Type B pancreatic cell (in vitro differentiated cells): ENCODE results near the gene UBXN2A. TPM values are rescaled to one million over a fixed set of nuclear protein-coding genes. Genes with fewer than 3 reads are reported as not detected.

Experiments
- DNase-seq: peaks from one replicate; pipeline ENCODE4 v3.0.0; 2021; ENCODE audit warnings: mixed read lengths; ENCODE audit not compliant: unreplicated experiment; ENCODE audit errors: extremely low spot score
- H3K27ac Mint-ChIP-seq: 2 replicates; pipeline ENCODE4 v1.8.0; 2021; ENCODE audit warnings: mild to moderate bottlenecking, mixed read lengths
- H3K27me3 Mint-ChIP-seq: 2 replicates; pipeline ENCODE4 v1.8.0; 2021; ENCODE audit warnings: mixed read lengths
- H3K36me3 Mint-ChIP-seq: 2 replicates; pipeline ENCODE4 v1.8.0; 2021; ENCODE audit warnings: mixed read lengths
- H3K4me1 Mint-ChIP-seq: one replicate; pipeline ENCODE4 v1.8.0; 2021; ENCODE audit warnings: mixed read lengths; ENCODE audit not compliant: unreplicated experiment
- H3K4me3 Mint-ChIP-seq: 2 replicates; pipeline ENCODE4 v1.8.0; 2021; ENCODE audit warnings: mild to moderate bottlenecking, mixed read lengths
- H3K9me3 Mint-ChIP-seq: 2 replicates; pipeline ENCODE4 v1.8.0; 2021; ENCODE audit warnings: mixed read lengths
- total RNA-seq: library from RNA; stranded (reverse); gene quantifications from 2 replicates; pipeline ENCODE4 v1.2.1, GENCODE V29; 2021; ENCODE audit warnings: low replicate concordance
- TF ChIP-seq, protein P1 (sequence below): fragments of 200-600 bp; sonication (generic); conservative IDR thresholded peaks from 2 replicates; pipeline ENCODE4 v1.5.0; 2021; ENCODE audit warnings: antibody characterized with exemption, mild to moderate bottlenecking

Gene UBXN2A
- total RNA-seq, 1 donor from 2014 or later, result 20.7 TPM

DNA sequence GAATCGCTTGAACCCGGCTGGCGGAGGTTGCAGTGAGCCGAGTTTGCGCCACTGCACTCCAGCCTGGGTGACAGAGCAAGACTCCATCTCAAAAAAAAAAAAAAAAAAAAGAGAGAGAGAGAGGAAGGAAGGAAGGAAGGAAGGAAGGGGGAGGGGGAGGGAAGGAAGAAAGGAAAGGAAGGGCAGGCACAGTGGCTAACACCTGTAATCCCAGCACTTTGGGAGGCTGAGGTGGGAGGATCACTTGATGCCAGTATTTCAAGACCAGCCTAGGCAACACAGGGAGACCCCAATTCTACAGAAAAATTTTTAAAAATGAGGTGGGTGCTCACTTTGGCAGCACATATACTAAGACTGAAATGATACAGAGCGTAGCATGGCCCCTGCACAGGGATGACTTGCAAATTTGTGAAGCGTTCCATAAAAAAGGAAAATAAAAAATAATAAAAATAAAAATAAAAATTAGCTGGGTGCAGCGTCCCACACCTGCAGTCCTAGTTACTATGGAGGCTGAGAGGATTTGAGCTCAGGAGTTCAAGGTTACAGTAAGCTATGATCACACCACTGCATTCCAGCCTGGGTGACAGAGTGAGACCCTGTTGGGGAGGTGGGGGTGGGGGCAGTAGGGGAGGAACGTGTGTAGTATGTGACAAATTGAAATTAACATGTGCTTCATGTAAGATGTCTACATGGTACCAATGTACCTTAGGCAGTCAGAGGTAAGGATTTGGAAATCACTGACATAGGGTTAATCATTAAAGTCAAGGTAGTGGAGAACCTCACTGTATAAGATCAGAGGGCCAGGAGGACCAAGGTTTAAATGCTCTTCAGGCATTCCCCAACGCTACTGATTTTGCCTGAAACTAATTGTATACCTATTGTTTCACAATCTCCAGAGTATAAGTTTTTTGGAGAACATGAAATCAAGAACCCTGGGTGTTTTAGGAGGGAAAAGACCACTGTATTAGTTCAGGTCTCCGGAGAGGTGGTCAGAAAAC is 105.5 kb downstream of the UBXN2A start:
- peaks cover 15% of the 10 kb centered on the region for H3K4me1 Mint-ChIP-seq
- H3K36me3 Mint-ChIP-seq, result peaks cover 8% of the 10 kb centered on the region
- H3K9me3 Mint-ChIP-seq, result no peaks in the 10 kb centered on the region
- TF ChIP-seq, protein P1, sequence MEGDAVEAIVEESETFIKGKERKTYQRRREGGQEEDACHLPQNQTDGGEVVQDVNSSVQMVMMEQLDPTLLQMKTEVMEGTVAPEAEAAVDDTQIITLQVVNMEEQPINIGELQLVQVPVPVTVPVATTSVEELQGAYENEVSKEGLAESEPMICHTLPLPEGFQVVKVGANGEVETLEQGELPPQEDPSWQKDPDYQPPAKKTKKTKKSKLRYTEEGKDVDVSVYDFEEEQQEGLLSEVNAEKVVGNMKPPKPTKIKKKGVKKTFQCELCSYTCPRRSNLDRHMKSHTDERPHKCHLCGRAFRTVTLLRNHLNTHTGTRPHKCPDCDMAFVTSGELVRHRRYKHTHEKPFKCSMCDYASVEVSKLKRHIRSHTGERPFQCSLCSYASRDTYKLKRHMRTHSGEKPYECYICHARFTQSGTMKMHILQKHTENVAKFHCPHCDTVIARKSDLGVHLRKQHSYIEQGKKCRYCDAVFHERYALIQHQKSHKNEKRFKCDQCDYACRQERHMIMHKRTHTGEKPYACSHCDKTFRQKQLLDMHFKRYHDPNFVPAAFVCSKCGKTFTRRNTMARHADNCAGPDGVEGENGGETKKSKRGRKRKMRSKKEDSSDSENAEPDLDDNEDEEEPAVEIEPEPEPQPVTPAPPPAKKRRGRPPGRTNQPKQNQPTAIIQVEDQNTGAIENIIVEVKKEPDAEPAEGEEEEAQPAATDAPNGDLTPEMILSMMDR, result no peak
- peak overlapping the region; percentile 100 for H3K4me3 Mint-ChIP-seq
- H3K27ac Mint-ChIP-seq, result no peak overlapping the region
- no peak for DNase-seq
- H3K27me3 Mint-ChIP-seq, result no peaks in the 10 kb centered on the region

- TF ChIP-seq, protein P1, result no peak
- Mint-ChIP-seq H3K27ac (no peak overlapping the region), H3K27me3 (no peaks in the 10 kb centered on the region), H3K36me3 (peaks cover 8% of the 10 kb centered on the region), H3K4me1 (peaks cover 15% of the 10 kb centered on the region), H3K4me3 (peak overlapping the region; percentile 100), H3K9me3 (no peaks in the 10 kb centered on the region)
- DNase-seq, result no peak
Observed at GRCh38 chr2:24046599-24046929, 106.3 kb downstream of the UBXN2A start.

DNA sequence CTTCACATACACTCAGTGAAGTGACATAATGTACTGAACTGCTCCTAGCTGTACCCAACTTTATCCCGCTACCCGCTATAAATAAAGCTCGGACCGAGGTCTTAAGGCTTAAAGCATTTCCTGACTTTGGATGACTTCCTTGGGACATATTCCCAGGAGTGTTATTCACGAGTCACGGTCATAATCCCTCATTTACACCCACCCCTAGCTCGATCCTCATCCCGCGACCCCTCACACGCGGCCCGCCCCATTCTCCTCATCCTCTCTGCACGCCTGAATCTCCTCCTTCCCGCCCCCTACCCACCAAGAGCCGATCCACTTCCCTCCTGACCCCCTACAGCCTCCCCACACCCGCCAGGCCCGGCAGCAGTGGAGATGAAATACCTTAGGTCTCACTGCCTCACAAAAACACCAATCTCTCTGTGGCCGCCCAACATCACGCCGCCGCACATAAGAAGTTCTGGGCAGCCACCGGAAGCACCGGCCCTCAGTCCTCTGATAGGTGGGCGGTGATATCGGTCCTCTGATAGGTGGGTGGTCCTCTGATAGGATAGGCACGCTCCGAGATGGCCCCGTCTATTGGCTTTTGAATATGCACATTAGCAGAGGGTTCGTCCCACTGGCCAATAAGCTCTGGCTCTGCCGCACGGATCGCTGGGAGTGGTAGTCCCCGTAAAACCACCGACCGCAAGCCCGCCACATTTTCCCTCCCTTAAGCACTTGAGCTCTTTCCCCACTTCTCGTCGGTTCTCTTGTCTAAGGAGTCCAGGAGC is 106.9 kb downstream of the UBXN2A start, which contains the start of gene WDCP:
Gene WDCP, minus strand, starts transcription at position 462 of the 773 bp plus-strand sequence. CDS start 7,897 bp downstream, outside the sequence.
- H3K27ac Mint-ChIP-seq, result peak within 1 kb of the TSS; percentile 86
- DNase-seq, result peak; percentile 90
- H3K9me3 Mint-ChIP-seq, result no peaks in the 10 kb centered on the region
- peaks cover 8% of the 10 kb centered on the region for H3K36me3 Mint-ChIP-seq
- H3K4me1 Mint-ChIP-seq, result peaks cover 15% of the 10 kb centered on the region
- peak within 1 kb of the TSS; percentile 100 for H3K4me3 Mint-ChIP-seq
- TF ChIP-seq, protein P1, result no peak
- H3K27me3 Mint-ChIP-seq, result no peaks in the 10 kb centered on the region

DNA sequence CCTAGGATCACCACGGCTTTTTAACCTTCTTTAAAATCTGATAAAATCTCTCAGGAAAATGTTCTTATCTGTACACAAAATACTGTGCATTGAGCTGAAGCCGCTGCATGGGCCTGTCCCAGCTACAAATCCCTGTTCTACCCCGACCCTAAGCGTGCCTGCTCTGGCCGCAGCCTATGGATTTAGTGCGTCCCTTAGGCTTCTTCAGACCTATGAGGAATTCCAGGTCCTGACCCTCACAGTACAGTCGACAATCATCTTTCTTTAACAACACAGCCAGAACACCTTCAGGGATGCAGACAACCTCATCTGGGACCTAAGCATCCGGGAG is 107.4 kb downstream of the UBXN2A start:
- Mint-ChIP-seq H3K27me3 (no peaks in the 10 kb centered on the region), H3K36me3 (peaks cover 8% of the 10 kb centered on the region), H3K4me1 (peaks cover 15% of the 10 kb centered on the region), H3K27ac (peak overlapping the region; percentile 86), H3K4me3 (peak overlapping the region; percentile 100), H3K9me3 (no peaks in the 10 kb centered on the region)
- no peak for DNase-seq
- TF ChIP-seq, protein P1, result no peak

DNA sequence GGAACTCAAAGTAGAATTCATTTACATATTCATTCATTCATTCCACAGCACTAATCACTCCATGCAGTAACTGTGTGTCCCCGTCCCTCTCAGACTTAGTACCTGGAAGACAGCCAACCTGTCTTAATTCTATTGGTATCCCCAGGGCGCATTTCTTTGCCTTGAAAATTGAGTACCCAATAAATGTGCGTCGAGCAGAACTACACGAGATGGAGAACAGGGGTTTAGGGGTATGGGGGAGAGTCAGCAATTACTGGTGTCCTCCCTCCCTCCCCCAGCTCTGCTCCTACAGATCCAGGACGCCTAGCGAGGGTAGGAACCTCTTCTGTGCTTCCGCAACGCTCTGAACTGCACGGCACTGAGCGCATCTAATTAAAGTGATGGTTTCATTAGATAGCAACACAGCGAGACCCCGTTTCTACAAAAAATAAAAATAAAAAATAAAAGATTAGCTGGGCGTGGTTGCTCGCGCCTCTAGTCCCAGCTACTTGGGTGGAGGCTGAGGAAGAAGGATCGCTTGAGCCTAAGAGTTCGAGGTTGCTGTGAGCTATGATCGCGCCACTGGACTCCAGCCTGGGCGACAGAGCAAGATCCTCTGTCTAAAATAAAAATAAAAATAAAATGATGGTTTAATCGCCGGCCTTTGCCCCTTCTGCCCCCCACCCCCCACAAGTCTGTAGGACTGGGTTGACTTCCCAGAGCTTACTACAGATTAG is 108.7 kb downstream of the UBXN2A start:
- DNase-seq, result no peak
- TF ChIP-seq, protein P1, result no peak
- Mint-ChIP-seq H3K27ac (no peak overlapping the region), H3K36me3 (peaks cover 4% of the 10 kb centered on the region), H3K27me3 (no peaks in the 10 kb centered on the region), H3K9me3 (no peaks in the 10 kb centered on the region), H3K4me3 (peak overlapping the region; percentile 59), H3K4me1 (peaks cover 15% of the 10 kb centered on the region)
